ENCODE results near the gene RRAS2. TPM values are rescaled to one million over a fixed set of nuclear protein-coding genes. Genes with fewer than 3 reads are reported as not detected.
"Not testable (repeated sequence)": the region's sequence is repeated elsewhere in the genome, so short reads cannot be mapped to it uniquely, and the experiment has no call there.

Gene RRAS2
- total RNA-seq, 2 donors from 2014 or later, result 19.1 to 26.2 TPM

- Mint-ChIP-seq H3K4me1 (peaks cover 6% of the 10 kb centered on the region), H3K27ac (no peak overlapping the region), H3K4me3 (no peak overlapping the region), H3K36me3 (ENCODE audit: low read depth) (no peaks in the 10 kb centered on the region), H3K27me3 (no peaks in the 10 kb centered on the region)
- ATAC-seq (no peak), DNase-seq (no peak)
- H3K9me3 ChIP-seq (ENCODE audit: control insufficient read depth, low read length, poor library complexity, severe bottlenecking), result no peaks in the 10 kb centered on the region
These were observed 54.4 kb downstream of the RRAS2 start for GRCh38 chr11:14304601-14305000.

GRCh38 chr11:14300661-14301304 is 58.2 kb downstream of the RRAS2 start:
- H3K9me3 ChIP-seq (ENCODE audit: control insufficient read depth, low read length, poor library complexity, severe bottlenecking), result no peaks in the 10 kb centered on the region
- no peak overlapping the region for H3K27ac Mint-ChIP-seq
- DNase-seq (peak in 1 of 3 donors; percentile 16), ATAC-seq (peak; percentile 91)
- H3K27me3 Mint-ChIP-seq, result no peaks in the 10 kb centered on the region
- H3K36me3 Mint-ChIP-seq (ENCODE audit: low read depth), result no peaks in the 10 kb centered on the region
- no peak overlapping the region for H3K4me3 Mint-ChIP-seq
- H3K4me1 Mint-ChIP-seq, result peaks cover 6% of the 10 kb centered on the region

GRCh38 chr11:14299921-14300320 is 59.1 kb downstream of the RRAS2 start:
- DNase-seq, result no peak
- no peaks in the 10 kb centered on the region for H3K9me3 ChIP-seq (ENCODE audit: control insufficient read depth, low read length, poor library complexity, severe bottlenecking)
- H3K36me3 Mint-ChIP-seq (ENCODE audit: low read depth), result no peaks in the 10 kb centered on the region
- no peaks in the 10 kb centered on the region for H3K27me3 Mint-ChIP-seq
- ATAC-seq, result no peak
- no peak overlapping the region for H3K4me3 Mint-ChIP-seq
- peaks cover 6% of the 10 kb centered on the region for H3K4me1 Mint-ChIP-seq
- no peak overlapping the region for H3K27ac Mint-ChIP-seq

DNA sequence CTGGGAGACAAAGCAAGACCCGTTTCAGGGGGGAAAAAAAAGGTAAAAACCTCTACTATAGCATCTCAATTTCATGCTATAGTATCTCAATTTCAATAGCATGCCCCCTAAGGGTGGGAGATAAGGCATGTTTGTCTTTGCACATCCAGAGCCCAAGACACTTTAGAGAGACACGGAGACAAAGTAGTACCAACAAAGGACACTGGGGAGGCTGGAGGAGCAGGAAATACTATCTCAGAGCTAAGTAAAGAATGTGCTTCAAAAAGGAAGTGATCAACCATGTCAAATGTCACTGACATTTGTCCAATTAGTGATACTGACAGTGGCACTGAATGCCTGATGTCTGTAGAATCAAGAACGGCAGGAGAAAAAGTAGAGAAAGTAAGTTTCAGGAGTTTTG is 68.6 kb downstream of the RRAS2 start:
- DNase-seq (no peak), ATAC-seq (no peak)
- H3K27ac Mint-ChIP-seq, result no peak overlapping the region
- peaks cover 11% of the 10 kb centered on the region for H3K36me3 Mint-ChIP-seq (ENCODE audit: low read depth)
- H3K4me1 Mint-ChIP-seq, result peaks cover 20% of the 10 kb centered on the region
- H3K9me3 ChIP-seq (ENCODE audit: control insufficient read depth, low read length, poor library complexity, severe bottlenecking), result no peaks in the 10 kb centered on the region
- H3K4me3 Mint-ChIP-seq, result no peak overlapping the region
- no peaks in the 10 kb centered on the region for H3K27me3 Mint-ChIP-seq

GRCh38 chr11:14288189-14288935 is 70.6 kb downstream of the RRAS2 start:
- peaks cover 8% of the 10 kb centered on the region for H3K36me3 Mint-ChIP-seq (ENCODE audit: low read depth)

DNA sequence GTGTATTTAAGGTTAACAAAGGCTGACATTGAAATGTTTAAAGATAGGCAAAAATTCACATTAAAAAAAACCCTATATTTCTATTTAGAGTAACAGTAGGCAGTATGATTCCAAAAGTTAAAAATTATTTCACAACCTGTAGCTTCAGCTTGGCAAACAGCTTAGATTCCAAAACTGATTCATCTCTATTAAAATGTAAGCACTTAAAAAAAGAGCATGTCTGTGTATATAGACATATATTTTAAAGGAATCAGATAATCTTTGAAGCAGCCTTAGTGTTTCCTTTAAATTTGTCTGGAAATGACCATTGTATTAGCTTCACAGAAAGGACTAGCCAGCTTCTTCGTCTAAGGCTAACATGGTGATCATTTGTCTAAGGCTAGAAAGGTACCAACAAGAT is 80.1 kb downstream of the RRAS2 start:
- H3K4me3 Mint-ChIP-seq; ATAC-seq; H3K36me3 Mint-ChIP-seq (ENCODE audit: low read depth); H3K27me3 Mint-ChIP-seq; H3K27ac Mint-ChIP-seq; H3K9me3 ChIP-seq (ENCODE audit: control insufficient read depth, low read length, poor library complexity, severe bottlenecking); DNase-seq; H3K4me1 Mint-ChIP-seq: not testable (repeated sequence)

More at GRCh38 chr11:14288189-14288935, 70.6 kb downstream of the RRAS2 start:
- no peak for DNase-seq
- ATAC-seq, result peak; percentile 52
- H3K9me3 ChIP-seq (ENCODE audit: control insufficient read depth, low read length, poor library complexity, severe bottlenecking), result no peaks in the 10 kb centered on the region
- H3K4me1 Mint-ChIP-seq, result peaks cover 20% of the 10 kb centered on the region
- H3K27ac Mint-ChIP-seq, result peak overlapping the region; percentile 82
- H3K4me3 Mint-ChIP-seq, result peak overlapping the region; percentile 59
- H3K27me3 Mint-ChIP-seq, result no peaks in the 10 kb centered on the region

DNA sequence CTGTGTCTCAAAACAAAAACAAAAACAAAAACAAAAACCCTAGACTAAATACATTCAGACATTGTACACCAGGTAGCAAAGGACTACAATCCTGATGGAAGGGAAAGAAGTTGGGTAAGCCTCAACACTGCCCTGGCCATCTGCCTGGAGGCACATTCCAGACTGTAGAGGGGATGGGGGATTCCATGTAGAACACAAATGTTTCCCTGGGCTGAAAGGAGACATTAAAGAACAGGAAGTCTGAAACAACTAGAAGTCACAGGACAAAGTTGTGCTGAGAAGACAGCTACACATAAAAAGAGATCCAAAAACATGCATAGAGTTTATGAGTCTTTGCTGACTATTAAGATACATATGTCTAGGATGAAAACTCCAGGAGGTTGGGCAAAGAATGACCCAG is 83.9 kb downstream of the RRAS2 start:
- no peak for ATAC-seq
- no peak for DNase-seq
- no peaks in the 10 kb centered on the region for H3K36me3 Mint-ChIP-seq (ENCODE audit: low read depth)
- H3K27ac Mint-ChIP-seq, result no peak overlapping the region
- H3K9me3 ChIP-seq (ENCODE audit: control insufficient read depth, low read length, poor library complexity, severe bottlenecking), result no peaks in the 10 kb centered on the region
- H3K27me3 Mint-ChIP-seq, result no peaks in the 10 kb centered on the region
- H3K4me1 Mint-ChIP-seq, result peaks cover 22% of the 10 kb centered on the region
- no peak overlapping the region for H3K4me3 Mint-ChIP-seq

GRCh38 chr11:14273895-14274294 is 85.1 kb downstream of the RRAS2 start:
- no peak for DNase-seq
- H3K9me3 ChIP-seq (ENCODE audit: control insufficient read depth, low read length, poor library complexity, severe bottlenecking), result no peaks in the 10 kb centered on the region
- Mint-ChIP-seq H3K4me3 (no peak overlapping the region), H3K27me3 (no peaks in the 10 kb centered on the region), H3K36me3 (ENCODE audit: low read depth) (no peaks in the 10 kb centered on the region), H3K4me1 (peaks cover 22% of the 10 kb centered on the region), H3K27ac (peak overlapping the region; percentile 24)
- ATAC-seq, result no peak

GRCh38 chr11:14270690-14271542 is 88.1 kb downstream of the RRAS2 start:
- Mint-ChIP-seq H3K4me1 (peaks cover 22% of the 10 kb centered on the region), H3K27ac (peak overlapping the region; percentile 84), H3K36me3 (ENCODE audit: low read depth) (peaks cover 2% of the 10 kb centered on the region)

DNA sequence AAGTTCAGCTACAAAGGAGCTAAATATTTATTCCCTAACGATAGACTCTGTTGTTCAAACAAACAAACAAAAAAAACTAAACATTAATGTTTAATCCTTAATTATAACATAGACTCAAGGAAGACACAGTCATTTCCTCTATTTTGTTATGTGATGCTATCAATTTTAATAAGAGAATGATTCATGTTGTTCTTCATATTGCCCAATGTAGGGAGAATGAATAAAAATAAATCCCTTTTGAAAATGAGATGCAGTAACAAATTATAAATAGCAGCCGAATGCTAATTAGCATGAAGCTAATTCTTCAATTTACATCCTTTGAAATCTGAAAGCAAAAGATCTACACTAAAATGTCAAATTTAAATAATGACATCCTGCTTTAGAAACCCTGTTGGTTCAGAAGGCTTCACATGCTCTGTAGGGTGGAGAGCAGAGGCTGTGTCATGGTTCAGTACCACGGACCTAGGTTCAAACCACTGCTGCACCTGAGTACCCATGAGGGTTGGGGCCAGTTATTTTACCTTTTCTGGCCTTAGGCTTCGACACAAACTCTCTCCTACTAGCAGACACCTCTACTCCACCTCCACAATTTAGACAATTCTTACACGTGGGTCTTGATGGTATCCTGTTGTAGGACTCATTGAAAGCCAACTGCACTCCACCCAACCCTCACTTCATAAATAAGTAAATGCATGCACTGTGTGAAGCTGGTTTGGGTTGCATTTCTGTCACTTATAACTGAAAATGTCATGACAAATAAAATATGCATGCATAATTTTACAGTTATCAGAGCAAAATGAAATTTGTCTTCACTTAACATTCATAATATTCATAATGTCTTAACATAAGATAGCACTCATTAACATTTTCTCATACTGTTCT is 89.0 kb downstream of the RRAS2 start:
- Mint-ChIP-seq H3K36me3 (ENCODE audit: low read depth) (peaks cover 2% of the 10 kb centered on the region), H3K27me3 (no peaks in the 10 kb centered on the region), H3K4me1 (peaks cover 22% of the 10 kb centered on the region), H3K4me3 (peak overlapping the region; percentile 13), H3K27ac (peak overlapping the region; percentile 84)
- DNase-seq, result no peak
- peak; percentile 33 for ATAC-seq
- no peaks in the 10 kb centered on the region for H3K9me3 ChIP-seq (ENCODE audit: control insufficient read depth, low read length, poor library complexity, severe bottlenecking)

More at GRCh38 chr11:14270690-14271542, 88.1 kb downstream of the RRAS2 start:
- Mint-ChIP-seq H3K27me3 (no peaks in the 10 kb centered on the region), H3K4me3 (peak overlapping the region; percentile 85)
- ATAC-seq (peak; percentile 74), DNase-seq (no peak)
- no peaks in the 10 kb centered on the region for H3K9me3 ChIP-seq (ENCODE audit: control insufficient read depth, low read length, poor library complexity, severe bottlenecking)

- H3K27me3 Mint-ChIP-seq, result no peaks in the 10 kb centered on the region
- no peak overlapping the region for H3K27ac Mint-ChIP-seq
- no peak for DNase-seq
- peak overlapping the region; percentile 5 for H3K4me3 Mint-ChIP-seq
- H3K36me3 Mint-ChIP-seq (ENCODE audit: low read depth), result peaks cover 2% of the 10 kb centered on the region
- no peak for ATAC-seq
- no peaks in the 10 kb centered on the region for H3K9me3 ChIP-seq (ENCODE audit: control insufficient read depth, low read length, poor library complexity, severe bottlenecking)
- H3K4me1 Mint-ChIP-seq, result peaks cover 19% of the 10 kb centered on the region
These were observed 90.9 kb downstream of the RRAS2 start for GRCh38 chr11:14267861-14268635.

DNA sequence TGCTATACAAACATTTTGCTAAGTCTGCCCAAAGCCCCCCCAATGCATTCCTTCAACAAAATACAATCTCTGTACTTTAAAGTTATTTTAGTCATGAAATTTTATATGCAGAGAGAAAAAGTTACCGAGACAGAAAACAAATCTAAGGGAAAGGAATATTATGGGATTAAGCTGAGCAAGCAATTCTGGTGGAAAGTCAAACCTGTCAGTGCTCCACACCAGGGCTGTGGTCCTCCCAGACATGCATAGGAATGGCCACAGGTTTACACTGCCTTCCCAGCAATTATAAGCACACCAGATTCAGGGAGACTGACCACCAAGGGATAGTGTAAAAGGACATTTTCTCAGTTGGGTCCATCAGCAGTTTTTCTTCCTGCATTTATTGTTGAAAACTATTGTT is 92.4 kb downstream of the RRAS2 start:
- Mint-ChIP-seq H3K27me3 (no peaks in the 10 kb centered on the region), H3K36me3 (ENCODE audit: low read depth) (peaks cover 2% of the 10 kb centered on the region), H3K27ac (no peak overlapping the region), H3K4me1 (peaks cover 11% of the 10 kb centered on the region), H3K4me3 (no peak overlapping the region)
- H3K9me3 ChIP-seq (ENCODE audit: control insufficient read depth, low read length, poor library complexity, severe bottlenecking), result no peaks in the 10 kb centered on the region
- no peak for ATAC-seq
- no peak for DNase-seq

Data from T-helper 17 cell (primary cell).